GM18909 (cell line): ENCODE measurements around the gene DBN1.
"Not testable (repeated sequence)": the region's sequence is repeated elsewhere in the genome, so short reads cannot be mapped to it uniquely, and the experiment has no call there.

Experiments
- ATAC-seq: cut with Tn5 transposase; IDR thresholded peaks from one replicate; pipeline ENCODE4 v1.9.1; 2021; ENCODE audit warnings: mild to moderate bottlenecking; ENCODE audit not compliant: unreplicated experiment, poor library complexity

The DBN1 gene

DNA sequence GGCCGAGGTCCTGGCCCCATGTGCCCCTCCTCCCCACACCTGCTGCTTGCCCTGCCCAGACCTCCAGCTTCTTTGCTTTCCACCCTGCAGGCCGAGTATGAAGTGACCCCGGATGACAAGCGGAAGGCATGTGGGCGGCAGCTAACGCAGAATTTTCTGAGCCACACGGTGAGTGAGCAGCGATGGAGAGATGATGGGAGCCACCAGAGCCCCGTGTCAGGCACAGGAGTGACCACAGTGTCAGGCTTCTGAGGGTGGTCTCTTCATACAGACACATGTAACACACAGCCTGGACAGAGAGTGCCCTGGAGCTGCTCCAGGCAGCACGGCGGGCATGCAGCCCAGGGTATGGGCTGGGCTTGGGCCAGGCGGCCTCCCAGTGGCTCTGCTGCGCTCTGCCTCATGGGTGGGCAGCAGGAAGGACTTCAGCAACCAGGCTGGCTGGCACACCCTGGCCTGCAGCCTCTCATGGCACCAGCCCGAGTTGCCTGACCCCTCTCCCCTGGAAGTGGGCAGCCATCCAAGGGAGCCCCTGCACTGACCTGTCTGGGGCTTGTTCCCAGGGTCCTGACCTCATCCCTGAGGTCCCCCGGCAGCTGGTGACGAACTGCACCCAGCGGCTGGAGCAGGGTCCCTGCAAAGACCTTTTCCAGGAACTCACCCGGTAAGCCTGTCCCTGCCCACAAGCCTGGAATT is 41.1 kb downstream of the DBN1 start:
- ATAC-seq = no peak

DNA sequence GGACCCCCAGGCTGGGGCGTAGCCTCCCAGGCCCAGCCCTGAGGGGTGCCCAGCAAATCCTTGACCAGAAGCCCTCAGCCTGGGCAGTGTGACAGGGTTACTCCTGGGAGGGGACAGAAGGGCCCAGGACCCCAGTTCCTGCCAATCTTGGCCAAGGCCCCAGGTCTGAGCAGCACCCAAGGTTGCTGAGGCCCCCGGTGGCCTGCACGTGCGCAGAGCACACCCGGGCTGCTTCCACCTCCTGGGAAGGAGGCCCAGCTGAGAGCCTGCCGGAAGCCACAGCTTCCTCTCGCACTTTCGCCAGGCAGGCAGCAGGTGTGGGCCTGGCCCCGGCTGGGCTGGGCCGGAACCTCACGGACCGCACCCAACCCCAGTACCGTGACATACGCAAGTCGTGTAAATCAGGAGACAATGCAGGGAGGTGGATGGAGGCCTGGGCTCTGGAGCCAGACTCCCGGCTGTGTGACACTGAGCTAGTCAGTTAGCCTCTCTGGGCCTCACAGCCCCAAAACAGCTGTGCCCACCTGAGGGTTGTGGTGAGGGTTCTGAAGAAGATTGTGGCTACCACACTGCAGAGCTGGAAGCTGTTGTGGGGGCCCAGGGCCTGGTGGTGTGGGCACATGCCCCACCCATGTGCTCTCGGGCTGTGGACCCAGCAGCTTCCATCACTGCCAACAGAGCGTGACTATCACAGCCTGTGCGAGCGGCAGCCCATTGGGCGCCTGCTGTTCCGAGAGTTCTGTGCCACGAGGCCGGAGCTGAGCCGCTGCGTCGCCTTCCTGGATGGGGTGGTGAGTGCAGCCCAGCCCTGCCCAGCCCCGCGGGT is 41.9 kb downstream of the DBN1 start:
- peak; percentile 45 for ATAC-seq

DNA sequence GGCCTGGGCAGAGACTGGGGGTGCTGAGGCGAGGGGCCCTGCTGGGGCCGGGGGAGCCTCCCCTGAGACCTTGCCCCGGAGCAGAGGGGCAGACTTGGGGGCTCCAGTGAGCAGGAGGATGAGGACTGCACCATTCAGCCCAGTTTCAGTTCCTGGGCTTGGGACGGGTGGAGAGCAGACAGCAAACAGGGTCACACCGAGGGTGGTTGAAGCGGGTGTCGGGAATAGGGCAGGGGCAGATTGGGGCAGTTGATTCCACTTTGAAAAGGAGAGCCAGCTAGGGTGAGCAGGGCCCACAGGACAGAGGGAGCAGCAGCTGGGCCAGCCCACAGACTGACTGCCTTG is 42.5 kb downstream of the DBN1 start:
- no peak for ATAC-seq

DNA sequence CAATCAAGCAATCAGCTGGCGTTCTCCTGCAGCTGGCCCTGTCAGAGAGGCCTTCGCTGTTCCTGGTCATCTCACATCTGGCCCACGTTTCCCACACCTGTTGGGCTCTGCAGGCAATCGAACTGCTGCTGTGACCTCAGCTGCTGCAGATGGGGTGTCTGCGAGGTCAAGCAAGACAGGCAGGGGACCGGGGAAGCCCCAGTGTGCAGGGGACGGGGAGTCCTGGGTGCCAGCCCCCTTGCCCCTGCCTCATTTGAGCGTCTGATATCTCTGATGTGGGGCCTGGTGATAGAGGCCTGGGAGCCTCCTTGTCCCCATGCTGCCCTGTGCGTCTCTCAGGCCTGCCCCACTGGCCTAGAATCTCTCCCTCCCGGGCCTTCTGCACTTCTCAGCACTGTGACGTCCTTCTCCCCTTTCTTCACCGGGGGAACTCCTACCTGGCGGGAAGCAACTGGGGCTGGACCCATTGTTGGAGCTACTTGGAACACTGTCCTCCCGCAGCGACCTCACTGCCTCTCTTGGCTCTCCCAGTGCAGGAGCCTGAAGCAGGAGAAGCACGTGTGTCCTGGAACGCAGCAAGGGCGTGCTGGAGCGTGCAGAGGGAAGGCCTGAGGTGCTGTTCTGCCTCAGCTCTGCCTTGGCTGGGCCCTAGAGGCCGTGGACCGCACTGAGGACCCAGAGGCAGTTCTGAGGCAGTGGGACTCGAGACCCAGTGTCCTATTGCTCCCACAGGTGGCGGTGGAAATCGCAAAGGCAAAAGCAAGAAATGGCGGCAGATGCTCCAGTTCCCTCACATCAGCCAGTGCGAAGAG is 43.1 kb downstream of the DBN1 start:
- no peak for ATAC-seq

DNA sequence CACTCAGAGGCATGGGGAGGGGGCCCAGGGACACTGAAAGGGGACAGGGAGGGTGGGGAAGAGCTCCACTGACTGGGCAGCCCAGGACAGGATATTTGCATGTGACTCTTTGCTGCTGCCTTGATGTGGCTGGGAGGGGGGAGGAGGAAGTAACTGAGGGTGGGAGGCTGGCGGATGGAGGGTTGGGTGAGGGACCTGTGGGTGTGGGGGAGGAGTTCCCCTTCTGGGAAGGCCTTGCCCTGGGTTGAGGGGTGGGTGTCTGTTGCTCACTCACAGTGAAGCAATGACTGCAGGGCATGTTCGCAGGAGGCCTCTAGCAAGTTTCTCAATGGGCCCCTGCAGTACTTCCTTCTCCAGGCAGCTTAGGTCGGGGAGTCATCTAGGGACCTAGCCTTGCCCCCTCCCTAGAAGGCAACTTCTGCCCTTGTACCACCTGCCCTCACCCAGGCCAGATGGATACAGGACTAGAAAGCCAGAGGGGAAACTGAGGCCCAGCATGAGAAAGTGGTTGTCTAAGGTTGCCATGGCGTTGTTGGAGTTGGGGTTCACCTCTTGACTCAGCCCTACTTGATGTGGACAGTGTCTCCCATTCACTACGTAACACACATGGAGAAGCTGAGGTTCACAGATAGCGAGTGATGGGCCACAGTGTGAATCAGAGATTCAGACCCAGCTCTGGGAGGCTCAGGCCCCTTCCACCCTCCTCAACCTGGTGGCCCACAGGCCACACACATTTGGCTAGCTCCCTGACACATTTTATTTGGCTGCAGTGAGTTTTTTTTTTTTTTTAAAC is 44.0 kb downstream of the DBN1 start:
- no peak for ATAC-seq

DNA sequence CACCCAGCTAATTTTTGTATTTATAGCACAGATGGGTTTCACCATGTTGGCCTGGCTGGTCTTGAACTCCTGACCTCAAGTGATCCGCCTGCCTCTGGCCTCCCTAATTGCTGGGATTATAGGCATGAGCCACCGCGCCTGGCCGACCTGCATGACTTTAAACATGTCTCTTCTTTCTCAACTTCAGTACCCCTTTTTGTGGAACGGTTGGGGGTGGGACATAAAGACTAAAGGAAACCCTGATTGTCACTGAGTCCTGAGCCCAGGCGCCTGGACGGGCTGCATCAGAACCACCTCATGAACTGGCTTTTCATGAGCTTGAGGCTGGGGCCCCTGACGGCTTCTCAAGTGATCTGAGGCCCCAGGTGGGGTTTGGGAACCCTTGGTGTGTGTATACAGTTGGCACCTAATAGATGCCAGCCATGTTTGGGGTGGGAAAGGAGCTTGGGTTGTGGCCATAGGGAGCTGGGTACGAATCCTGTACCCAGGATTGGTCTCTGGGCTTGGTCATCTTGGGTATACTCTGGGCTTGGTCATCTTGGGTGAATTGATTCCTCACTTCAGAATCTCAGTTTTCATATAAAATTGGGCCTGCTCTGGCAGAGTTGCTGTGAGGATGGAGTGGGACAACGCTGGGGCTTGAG is 44.7 kb downstream of the DBN1 start:
- ATAC-seq = no peak

DNA sequence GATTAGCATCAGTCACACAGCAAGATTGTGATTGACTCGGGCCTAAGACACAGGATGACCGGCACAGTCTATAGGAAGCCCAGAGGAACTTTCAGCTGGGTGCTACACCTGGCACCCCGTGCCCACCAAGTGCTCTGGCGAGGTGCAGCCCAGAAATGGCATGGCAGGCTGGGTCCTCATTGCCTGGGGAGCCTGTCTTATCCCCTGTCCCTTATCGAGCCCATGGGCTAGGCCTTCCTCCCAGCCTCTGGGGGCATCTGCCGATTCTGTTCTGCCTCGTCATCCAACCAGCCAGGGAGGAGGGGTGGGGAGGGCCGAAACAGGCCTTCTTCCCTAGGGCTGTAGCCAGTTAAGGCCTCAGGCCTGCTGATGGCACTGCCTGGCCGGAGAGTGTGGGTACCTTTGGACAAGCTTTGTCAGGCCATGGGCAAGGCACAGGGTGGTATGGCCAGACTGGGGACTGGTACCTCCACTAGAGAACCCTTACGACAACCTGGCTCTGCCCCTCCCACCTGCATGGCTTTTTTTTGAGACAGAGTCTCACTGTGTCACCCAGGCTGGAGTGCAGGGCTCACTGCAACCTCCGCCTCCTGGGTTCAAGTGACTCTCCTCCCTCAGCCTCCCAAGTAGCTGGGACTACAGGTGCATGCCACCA is 45.4 kb downstream of the DBN1 start:
- ATAC-seq = no peak

DNA sequence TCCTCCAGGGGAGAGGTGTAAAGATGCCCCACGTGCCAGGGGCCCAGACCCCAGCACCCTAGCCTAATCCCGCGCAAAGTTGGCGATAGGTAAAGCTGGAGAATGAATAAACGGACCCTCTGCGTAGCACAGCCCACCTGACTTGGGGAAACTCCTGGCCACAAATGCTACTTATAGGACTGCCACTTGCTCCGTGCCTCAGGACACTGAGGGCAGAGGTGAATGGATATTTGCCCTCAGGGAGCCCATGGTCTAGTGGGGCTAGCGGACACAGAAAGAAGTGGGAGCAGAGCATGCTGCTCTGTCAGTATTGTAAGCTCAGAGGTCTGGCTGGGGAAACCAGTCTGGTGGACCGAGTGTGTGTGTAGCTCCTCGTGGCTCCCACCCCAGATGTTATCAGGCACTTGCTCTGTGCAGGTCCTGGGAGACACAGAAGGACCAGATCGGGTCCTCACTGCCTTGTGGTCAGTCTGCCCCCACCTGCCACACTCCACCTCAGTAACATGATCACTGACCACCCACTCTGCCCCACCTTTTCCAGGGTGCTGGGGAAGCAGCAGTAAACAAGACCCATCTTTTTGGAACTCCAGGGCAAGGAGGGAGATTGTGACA is 46.1 kb downstream of the DBN1 start:
- ATAC-seq = no peak

DNA sequence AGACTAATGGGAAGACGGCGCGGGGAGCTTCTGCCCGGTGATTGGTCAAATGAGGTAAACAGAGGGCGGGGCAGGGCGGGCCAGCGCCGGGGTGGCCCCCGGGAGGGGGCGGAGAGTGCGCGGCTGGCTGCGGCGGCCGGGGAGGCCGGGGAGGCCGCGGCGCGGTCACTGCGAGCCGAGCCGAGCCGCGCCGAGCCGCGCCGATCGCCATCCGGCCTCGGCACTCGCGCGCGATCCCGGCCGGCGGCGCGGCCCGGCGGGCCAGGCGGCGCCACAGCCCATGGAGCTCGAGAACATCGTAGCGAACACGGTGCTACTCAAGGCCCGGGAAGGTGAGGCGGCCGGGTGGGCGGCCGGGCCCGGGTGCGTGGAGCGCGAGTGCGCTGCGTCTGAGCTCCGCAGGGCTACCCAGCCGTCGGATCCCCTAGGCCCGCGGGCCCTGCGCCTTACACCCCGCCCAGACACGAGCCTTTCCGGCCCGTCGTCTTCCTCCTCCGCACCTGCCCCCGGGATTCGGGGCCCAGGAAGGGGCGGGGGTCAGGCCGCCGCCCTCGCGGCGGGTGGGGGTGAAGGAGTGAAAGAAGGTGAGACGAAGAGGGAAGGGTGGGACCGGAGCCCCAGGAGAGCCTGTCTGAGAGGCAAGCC is 46.7 kb downstream of the DBN1 start, which contains the start of gene GRK6:
Gene GRK6, plus strand, starts transcription at position 111 of the 645 bp plus-strand sequence. Its CDS starts 170 bp downstream, at position 281.
- peak; percentile 9 for ATAC-seq

DNA sequence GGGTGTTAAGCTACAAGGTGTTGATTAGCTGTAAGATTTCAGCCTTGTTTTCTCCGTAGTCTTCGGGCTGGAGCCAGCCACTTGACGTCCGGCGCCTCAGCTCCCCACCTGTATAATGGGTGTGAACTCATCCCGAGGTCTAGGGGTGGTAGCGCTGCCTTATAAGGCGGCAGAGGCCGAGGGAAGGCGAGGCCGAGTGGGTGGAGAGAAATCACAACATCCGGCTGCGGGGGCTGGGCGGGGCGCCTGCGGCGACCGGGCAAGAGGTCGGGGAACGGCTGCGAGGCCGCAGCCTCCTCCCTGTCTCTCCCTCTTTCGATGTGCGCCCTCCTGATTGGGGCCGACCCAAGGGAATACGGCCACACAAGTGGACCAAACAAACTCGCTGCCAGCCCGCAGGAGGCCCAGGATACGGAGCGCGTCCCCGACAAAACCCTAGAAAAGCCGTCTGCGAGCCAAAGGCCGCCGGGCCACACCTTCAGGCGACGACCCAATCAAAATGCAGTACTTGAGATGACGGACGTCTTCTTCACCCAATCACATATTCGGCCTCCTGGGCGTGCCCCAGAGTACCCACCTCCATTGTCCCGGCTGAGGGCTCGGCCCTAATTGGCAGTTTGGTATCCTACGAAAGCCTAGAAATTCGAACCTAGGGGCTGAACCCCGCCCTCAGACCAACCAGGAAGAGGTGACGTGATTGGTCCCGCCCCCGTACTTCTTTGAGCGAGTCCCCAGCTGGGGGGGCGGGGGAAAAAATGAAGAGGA is 47.5 kb downstream of the DBN1 start:
- ATAC-seq = peak; percentile 79

DNA sequence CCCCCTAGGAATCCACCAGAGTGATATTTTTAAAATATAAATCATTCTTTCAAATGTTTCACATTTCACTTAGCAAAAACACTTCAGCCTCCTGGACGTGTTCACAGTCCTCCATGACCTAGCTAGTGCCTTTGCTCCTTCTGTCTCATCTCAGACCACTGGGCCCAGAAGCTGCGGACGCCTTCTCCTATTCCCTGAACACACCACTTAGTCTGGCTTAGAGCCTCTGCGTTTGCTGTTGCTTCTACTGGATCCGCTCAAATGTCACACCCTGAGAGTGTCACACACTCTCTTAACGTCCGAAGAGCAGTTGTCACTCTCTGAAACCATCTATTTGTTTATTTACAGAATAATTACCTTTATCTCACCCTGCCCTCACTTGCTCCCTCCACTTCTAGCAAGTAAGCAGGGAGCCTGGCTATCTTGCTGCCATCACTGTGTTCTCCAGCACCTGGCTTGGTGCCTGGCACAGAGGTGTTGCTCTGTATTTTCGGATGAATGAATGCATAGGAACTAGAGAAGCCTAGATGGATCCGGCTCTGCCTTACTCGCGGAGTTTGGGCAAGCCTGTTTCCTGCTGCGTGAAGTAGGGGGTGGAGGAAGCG is 48.1 kb downstream of the DBN1 start:
- no peak for ATAC-seq

DNA sequence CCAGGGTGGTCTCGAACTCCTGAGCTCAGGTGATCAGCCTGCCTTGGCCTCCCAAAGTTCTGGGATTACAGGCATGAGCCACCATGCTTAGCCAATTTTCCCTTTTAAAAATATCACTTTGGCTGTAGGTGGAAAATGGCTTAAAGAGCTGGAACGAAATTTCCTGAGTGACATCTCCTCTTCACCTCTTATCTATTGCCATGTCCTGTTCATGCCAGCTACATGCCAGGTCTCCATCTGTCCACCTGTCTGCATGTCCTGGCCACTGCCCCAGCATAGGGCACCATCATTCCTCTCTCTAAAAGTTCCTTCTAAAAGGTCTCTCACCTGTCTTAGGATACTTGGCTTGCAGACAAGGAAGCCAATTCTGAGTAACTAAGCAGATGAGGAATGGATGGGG is 49.8 kb downstream of the DBN1 start:
- ATAC-seq = no peak

DNA sequence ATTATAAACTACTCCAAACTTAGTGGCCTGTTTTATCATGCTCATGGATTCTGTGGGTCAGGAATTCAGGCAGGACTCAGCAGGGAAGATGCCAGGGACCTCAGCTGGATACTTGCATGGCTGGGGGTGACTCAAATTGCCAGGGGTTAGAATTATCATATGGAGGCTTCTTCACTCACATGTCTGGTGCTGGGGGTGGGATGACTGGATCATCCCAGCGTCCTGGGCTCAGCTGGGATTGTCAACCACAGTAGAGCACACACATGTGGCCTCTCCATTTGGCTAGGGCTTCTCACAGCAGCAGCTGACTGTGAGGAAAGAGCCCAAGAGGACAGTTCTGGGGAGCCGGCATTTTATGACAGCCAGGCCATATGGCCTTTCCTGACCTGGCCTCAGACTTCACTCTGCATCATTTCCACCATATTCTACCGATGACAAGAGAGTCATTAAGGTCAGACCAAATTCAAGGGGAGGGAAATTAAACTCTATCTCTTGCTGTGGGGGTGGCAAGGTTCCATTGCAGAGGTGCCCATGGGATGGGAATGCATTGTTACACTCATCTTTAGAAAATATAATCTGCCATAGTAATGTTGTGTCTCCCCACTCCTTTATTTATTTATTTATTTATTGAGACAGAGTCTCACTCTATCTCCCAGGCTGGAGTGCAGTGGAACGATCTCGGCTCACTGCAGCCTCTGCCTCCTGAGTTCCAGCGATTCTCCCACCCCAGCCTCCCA is 52.2 kb downstream of the DBN1 start:
- ATAC-seq = no peak

DNA sequence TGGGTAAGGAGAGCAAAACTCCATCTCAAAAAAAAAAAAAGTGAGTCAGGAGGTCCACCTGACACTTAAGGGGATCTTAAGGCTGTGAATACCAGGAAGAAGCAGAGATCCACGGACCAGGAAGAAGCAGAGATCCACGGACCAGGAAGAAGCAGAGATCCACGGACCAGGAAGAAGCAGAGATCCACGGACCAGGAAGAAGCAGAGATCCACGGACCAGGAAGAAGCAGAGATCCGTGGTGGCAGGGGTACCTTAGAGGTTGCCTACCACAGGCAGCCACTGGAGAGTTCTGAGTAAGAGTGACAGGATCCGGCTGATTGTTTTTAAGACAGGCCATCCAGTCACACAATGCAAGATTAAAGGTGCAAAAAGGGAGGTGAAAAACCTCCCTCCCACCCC is 53.0 kb downstream of the DBN1 start:
- ATAC-seq = not testable (repeated sequence)

DNA sequence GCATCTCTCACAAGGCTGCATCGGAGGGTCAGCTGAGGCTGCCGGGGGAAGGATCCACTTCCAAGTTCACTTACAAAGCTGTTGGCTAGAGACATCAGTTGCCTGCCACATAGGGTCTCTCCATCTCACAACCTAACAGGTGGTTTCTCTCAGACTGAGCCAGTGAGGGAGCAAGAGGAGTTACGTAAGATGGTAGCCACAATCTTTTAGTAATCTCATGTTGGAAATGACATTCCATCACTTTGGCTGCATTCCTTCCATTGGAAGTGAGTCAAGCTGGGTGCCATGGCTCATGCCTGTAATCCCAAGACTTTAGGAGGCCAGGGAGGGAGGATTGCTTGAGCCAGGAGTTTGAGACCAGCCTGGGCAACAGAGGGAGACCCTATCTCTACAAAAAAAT is 54.4 kb downstream of the DBN1 start:
- ATAC-seq = no peak

DNA sequence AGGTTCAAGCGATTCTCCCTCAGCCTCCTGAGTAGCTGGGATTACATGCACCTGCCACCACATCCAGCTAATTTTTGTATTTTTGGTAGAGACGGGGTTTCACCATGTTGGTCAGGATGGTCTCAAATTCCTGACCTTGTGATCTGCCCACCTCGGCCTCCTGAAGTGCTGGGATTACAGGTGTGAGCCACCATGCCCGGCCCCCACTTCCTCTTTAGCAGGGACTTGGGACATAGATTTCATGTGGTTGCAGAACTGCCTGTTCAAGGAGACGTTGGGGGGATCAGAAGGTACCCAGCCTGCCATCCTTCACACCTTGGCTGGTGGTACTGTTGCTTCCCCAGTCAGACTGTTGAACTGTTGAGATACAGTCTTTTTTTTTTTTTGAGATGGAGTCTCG is 56.4 kb downstream of the DBN1 start:
- ATAC-seq = not testable (repeated sequence)

DNA sequence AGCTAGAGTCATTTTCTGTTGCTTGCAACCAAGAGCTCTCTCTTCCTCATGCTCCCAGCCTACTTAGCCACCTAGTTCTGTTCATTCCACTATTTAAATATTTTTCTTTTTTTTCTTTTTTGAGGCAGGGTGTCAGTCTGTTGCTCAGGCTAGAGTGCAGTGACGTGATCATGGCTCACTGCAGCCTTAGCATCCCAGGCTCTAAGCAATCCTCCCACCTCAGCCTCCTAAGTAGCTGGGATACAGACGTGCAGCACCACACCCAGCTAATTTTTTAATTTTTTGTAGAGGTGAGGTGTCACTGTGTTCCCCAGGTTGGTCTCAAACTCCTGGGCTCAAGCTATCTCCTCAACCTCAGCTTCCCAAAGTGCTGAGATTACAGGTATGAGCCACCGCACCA is 59.0 kb downstream of the DBN1 start:
- ATAC-seq = no peak
